ENCODE measurements around the gene SETD1B.
"Not testable (repeated sequence)": the region's sequence is repeated elsewhere in the genome, so short reads cannot be mapped to it uniquely, and the experiment has no call there.

The SETD1B gene

GRCh38 chr12:121789233-121789781 lies 14.5 kb upstream of the SETD1B start:
- H3K36me3 Mint-ChIP-seq = peaks cover 89% of the 10 kb centered on the region
- no peak for DNase-seq (ENCODE audit: low spot score in 2 of 2)
- peak overlapping the region; percentile 91 for H3K4me3 Mint-ChIP-seq
- peaks cover 83% of the 10 kb centered on the region for H3K4me1 Mint-ChIP-seq
- no peaks in the 10 kb centered on the region for H3K9me3 Mint-ChIP-seq
- no peak for ATAC-seq
- peak overlapping the region; percentile 98 for H3K27ac Mint-ChIP-seq

- Mint-ChIP-seq H3K9me3 (no peaks in the 10 kb centered on the region), H3K36me3 (peaks cover 89% of the 10 kb centered on the region), H3K27ac (peak overlapping the region; percentile 98), H3K4me1 (peaks cover 83% of the 10 kb centered on the region), H3K4me3 (peak overlapping the region; percentile 91)
- peak; percentile 77 to 94 for DNase-seq (ENCODE audit: low spot score in 2 of 2)
- ATAC-seq = peak; percentile 74
Observed at GRCh38 chr12:121789800-121790728, 13.7 kb upstream of the SETD1B start.

- H3K4me3 Mint-ChIP-seq = peak overlapping the region; percentile 91
- peaks cover 86% of the 10 kb centered on the region for H3K36me3 Mint-ChIP-seq
- not testable (repeated sequence) for ATAC-seq
Observed at GRCh38 chr12:121790785-121791184, 13.0 kb upstream of the SETD1B start.

GRCh38 chr12:121791671-121792551 lies 11.9 kb upstream of the SETD1B start:
- DNase-seq (ENCODE audit: low spot score in 2 of 2) (no peak), ATAC-seq (no peak)
- H3K36me3 Mint-ChIP-seq = peaks cover 86% of the 10 kb centered on the region
- peak overlapping the region; percentile 91 for H3K4me3 Mint-ChIP-seq
- H3K4me1 Mint-ChIP-seq = peaks cover 74% of the 10 kb centered on the region
- peak overlapping the region; percentile 98 for H3K27ac Mint-ChIP-seq
- H3K9me3 Mint-ChIP-seq = no peaks in the 10 kb centered on the region

More at GRCh38 chr12:121790785-121791184, 13.0 kb upstream of the SETD1B start:
- Mint-ChIP-seq H3K27ac (peak overlapping the region; percentile 98), H3K4me1 (peaks cover 85% of the 10 kb centered on the region)
- DNase-seq (ENCODE audit: low spot score in 2 of 2); H3K9me3 Mint-ChIP-seq: not testable (repeated sequence)

- ATAC-seq (peak; percentile 31), DNase-seq (ENCODE audit: low spot score in 2 of 2) (peak; percentile 61 to 87)
- H3K4me1 Mint-ChIP-seq = peaks cover 71% of the 10 kb centered on the region
- peak overlapping the region; percentile 91 for H3K4me3 Mint-ChIP-seq
- no peaks in the 10 kb centered on the region for H3K9me3 Mint-ChIP-seq
- H3K27ac Mint-ChIP-seq = peak overlapping the region; percentile 98
- H3K36me3 Mint-ChIP-seq = peaks cover 86% of the 10 kb centered on the region
Observed at GRCh38 chr12:121792607-121793439, 11.0 kb upstream of the SETD1B start.

- H3K4me1 Mint-ChIP-seq = peaks cover 69% of the 10 kb centered on the region
- H3K9me3 Mint-ChIP-seq = no peaks in the 10 kb centered on the region
- ATAC-seq (peak; percentile 31), DNase-seq (ENCODE audit: low spot score in 2 of 2) (no peak)
- peak within 1 kb of the TSS; percentile 91 for H3K4me3 Mint-ChIP-seq
- peaks cover 86% of the 10 kb centered on the region for H3K36me3 Mint-ChIP-seq
- H3K27ac Mint-ChIP-seq = peak within 1 kb of the TSS; percentile 98
Observed at GRCh38 chr12:121793440-121793837, 10.4 kb upstream of the SETD1B start, which contains the start of gene RHOF. TSS of gene RHOF (minus strand) at chr12:121793688. CDS start at chr12:121793633, 55 bp downstream.

DNA sequence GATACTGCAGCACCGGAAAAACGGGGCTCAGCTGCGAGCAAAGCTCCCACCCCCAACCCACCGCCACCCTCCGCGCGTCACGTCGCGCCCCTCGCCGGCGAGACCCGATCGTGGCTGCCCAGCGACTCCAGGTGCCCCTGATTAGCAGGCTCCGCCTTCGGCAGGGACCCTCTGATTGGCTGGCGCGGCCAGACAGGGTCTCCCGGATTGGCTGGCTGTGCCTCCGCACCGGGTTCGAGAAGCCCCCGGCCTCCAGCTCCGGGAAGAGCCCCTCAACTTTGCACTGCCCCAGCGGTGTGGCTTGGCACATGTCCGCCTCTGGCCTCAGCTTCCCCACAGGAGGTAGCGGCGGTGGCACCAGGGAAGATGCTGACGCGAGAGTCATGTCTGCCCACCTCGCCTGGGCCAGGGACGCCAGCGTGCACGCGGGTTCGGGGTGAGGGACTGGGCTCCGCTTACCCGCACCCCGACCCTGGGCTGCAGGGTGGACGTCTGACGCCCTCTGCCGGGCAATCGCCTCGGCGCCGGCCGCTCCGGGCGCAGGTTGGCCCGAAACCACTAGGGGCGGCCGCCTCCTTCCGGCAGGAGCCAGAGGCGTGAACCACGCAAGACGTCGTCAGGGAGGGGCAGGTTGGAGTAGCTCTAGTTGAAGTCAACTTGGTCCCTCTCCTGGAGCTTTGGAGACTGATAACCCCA lies 9.8 kb upstream of the SETD1B start:
- Mint-ChIP-seq H3K4me1 (peaks cover 69% of the 10 kb centered on the region), H3K27ac (peak overlapping the region; percentile 79), H3K4me3 (peak overlapping the region; percentile 91), H3K36me3 (peaks cover 86% of the 10 kb centered on the region), H3K9me3 (no peaks in the 10 kb centered on the region)
- ATAC-seq (peak; percentile 77), DNase-seq (ENCODE audit: low spot score in 2 of 2) (peak; percentile 98 to 99)

- Mint-ChIP-seq H3K4me3 (peak overlapping the region; percentile 91), H3K4me1 (peaks cover 67% of the 10 kb centered on the region), H3K9me3 (no peaks in the 10 kb centered on the region), H3K27ac (peak overlapping the region; percentile 79), H3K36me3 (peaks cover 86% of the 10 kb centered on the region)
- DNase-seq (ENCODE audit: low spot score in 2 of 2) = no peak
- ATAC-seq = peak; percentile 19
Observed at GRCh38 chr12:121794534-121795033, 9.2 kb upstream of the SETD1B start.

GRCh38 chr12:121795034-121795968 lies 8.5 kb upstream of the SETD1B start:
- DNase-seq (ENCODE audit: low spot score in 2 of 2) = peak; percentile 83 to 93
- peaks cover 83% of the 10 kb centered on the region for H3K36me3 Mint-ChIP-seq
- peak overlapping the region; percentile 79 for H3K27ac Mint-ChIP-seq
- H3K9me3 Mint-ChIP-seq = no peaks in the 10 kb centered on the region
- peaks cover 59% of the 10 kb centered on the region for H3K4me1 Mint-ChIP-seq
- peak; percentile 22 for ATAC-seq
- H3K4me3 Mint-ChIP-seq = peak overlapping the region; percentile 91

- DNase-seq (ENCODE audit: low spot score in 2 of 2) (no peak), ATAC-seq (no peak)
- Mint-ChIP-seq H3K4me1 (peaks cover 48% of the 10 kb centered on the region), H3K4me3 (peak overlapping the region; percentile 97), H3K9me3 (no peaks in the 10 kb centered on the region), H3K27ac (peak overlapping the region; percentile 87), H3K36me3 (peaks cover 80% of the 10 kb centered on the region)
Observed at GRCh38 chr12:121796855-121797751, 6.7 kb upstream of the SETD1B start.

GRCh38 chr12:121797937-121798786 lies 5.6 kb upstream of the SETD1B start:
- H3K27ac Mint-ChIP-seq = peak overlapping the region; percentile 87
- DNase-seq (ENCODE audit: low spot score in 2 of 2) (no peak), ATAC-seq (no peak)
- peaks cover 84% of the 10 kb centered on the region for H3K36me3 Mint-ChIP-seq
- peaks cover 50% of the 10 kb centered on the region for H3K4me1 Mint-ChIP-seq
- peak overlapping the region; percentile 97 for H3K4me3 Mint-ChIP-seq
- no peaks in the 10 kb centered on the region for H3K9me3 Mint-ChIP-seq

Measured in stimulated activated effector memory CD8-positive, alpha-beta T cell treated with anti-CD3 and anti-CD28 coated beads, Interleukin-12 subunit alpha, Interleukin-12 subunit beta, amount 100 ng/mL, for 72 hours (primary cell).